Hepatocyte (in vitro differentiated cells): ENCODE measurements around the gene TBCK. TPM values are rescaled to one million over a fixed set of nuclear protein-coding genes. Genes with fewer than 3 reads are reported as not detected.

Source experiments
- DNase-seq: peaks from one replicate; pipeline ENCODE4 v3.0.0-alpha.2; 2016; ENCODE audit warnings: low spot score
- H2AFZ ChIP-seq: fragments of 200-600 bp; sonication (generic); 2 replicates; pipeline ENCODE4 v1.6.0; 2016; ENCODE audit warnings: antibody characterized with exemption, mild to moderate bottlenecking
- H3K27ac ChIP-seq: fragments of 200-600 bp; sonication (generic); 2 replicates; pipeline ENCODE4 v1.5.1; 2016; ENCODE audit warnings: mild to moderate bottlenecking
- H3K27me3 ChIP-seq: fragments of 200-600 bp; sonication (generic); 2 replicates; pipeline ENCODE4 v1.6.1; 2016
- H3K36me3 ChIP-seq: fragments of 200-600 bp; sonication (generic); replicated peaks from 2 replicates; pipeline ENCODE4 v1.5.1; 2016; ENCODE audit warnings: low read depth; ENCODE audit not compliant: insufficient read depth
- H3K4me1 ChIP-seq: fragments of 200-600 bp; sonication (generic); 2 replicates; pipeline ENCODE4 v1.5.1; 2016; ENCODE audit warnings: mild to moderate bottlenecking, moderate library complexity; ENCODE audit not compliant: insufficient read depth
- H3K4me2 ChIP-seq: fragments of 200-600 bp; sonication (generic); 2 replicates; pipeline ENCODE4 v1.6.0; 2016
- H3K4me3 ChIP-seq: fragments of 200-600 bp; sonication (generic); 2 replicates; pipeline ENCODE4 v1.5.1; 2016; ENCODE audit warnings: mild to moderate bottlenecking
- H3K79me2 ChIP-seq: fragments of 200-600 bp; sonication (generic); 2 replicates; pipeline ENCODE4 v1.6.0; 2017; ENCODE audit warnings: mild to moderate bottlenecking
- H3K9me2 ChIP-seq: fragments of 200-600 bp; sonication (generic); replicated peaks from 2 replicates; pipeline ENCODE4 v1.6.0; 2017; ENCODE audit warnings: mild to moderate bottlenecking; ENCODE audit not compliant: insufficient read depth
- H3K9me3 ChIP-seq: fragments of 200-600 bp; sonication (generic); 2 replicates; pipeline ENCODE4 v1.5.1; 2016; ENCODE audit warnings: low read depth, mild to moderate bottlenecking
- H4K20me1 ChIP-seq: fragments of 200-600 bp; sonication (generic); 2 replicates; pipeline ENCODE4 v1.6.0; 2016; ENCODE audit warnings: mild to moderate bottlenecking; ENCODE audit not compliant: insufficient read depth, poor library complexity, severe bottlenecking
- EZH2 ChIP-seq: fragments of 200-600 bp; sonication (generic); IDR thresholded peaks from 2 replicates; pipeline ENCODE4 v1.6.1; 2016; ENCODE audit warnings: antibody characterized with exemption, mild to moderate bottlenecking, borderline replicate concordance
- EZH2phosphoT487 ChIP-seq: fragments of 200-600 bp; sonication (generic); IDR thresholded peaks from one replicate; pipeline ENCODE4 v1.6.1; 2018; ENCODE audit warnings: antibody characterized with exemption, mild to moderate bottlenecking, low read depth, moderate library complexity; ENCODE audit not compliant: unreplicated experiment, severe bottlenecking
- WGBS: methylation state at CpG from one replicate; pipeline ENCODE4 v1.1.6; 2016; ENCODE audit warnings: low lambda C conversion rate; ENCODE audit errors: missing lambda C conversion rate; 5-methylcytosine and 5-hydroxymethylcytosine counted together
- polyA plus RNA-seq: library from polyadenylated mRNA; unstranded; fragments of >200 nt; fragmentation: Nextera tagmentation; extraction: Ambion mirVana; gene quantifications from 2 replicates; pipeline ENCODE4 v1.2.1, GENCODE V29; 2016
- total RNA-seq: library from RNA; depleted of rRNA; stranded (reverse); fragments of >200 nt; gene quantifications from 2 replicates; pipeline ENCODE4 v1.2.3, GENCODE V29; 2014
- TF ChIP-seq, protein P1 (sequence below): fragments of 200-600 bp; sonication (generic); IDR thresholded peaks from 2 replicates; pipeline ENCODE4 v1.5.1; 2016; ENCODE audit warnings: antibody characterized with exemption, mild to moderate bottlenecking; ENCODE audit not compliant: poor library complexity

The TBCK gene
- total and polyA plus RNA-seq, 2 experiments from 2014 or later = 19.8 to 49.7 TPM

DNA sequence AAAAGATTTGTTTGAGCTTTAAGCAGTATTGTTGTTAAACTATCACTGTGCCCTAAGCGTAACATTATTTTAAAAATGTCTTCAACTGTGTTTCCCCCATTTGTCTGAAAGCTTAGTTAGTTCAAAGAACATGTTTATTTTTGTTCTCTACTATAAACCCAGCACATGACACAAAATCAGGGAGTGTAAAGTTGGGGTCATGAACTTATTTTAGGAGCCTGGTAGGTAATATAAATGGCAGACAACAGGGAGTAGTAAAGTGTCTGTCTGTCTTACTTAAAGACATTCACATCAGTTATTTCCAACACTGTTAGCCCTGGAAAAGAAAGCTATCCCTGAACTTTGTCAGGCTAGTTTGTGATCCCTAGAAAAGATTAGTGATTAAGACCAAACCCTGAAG is 4.2 kb upstream of the TBCK start:
- TF ChIP-seq EZH2 = no peak
- TF ChIP-seq EZH2phosphoT487 = no peak
- TF ChIP-seq, protein P1, sequence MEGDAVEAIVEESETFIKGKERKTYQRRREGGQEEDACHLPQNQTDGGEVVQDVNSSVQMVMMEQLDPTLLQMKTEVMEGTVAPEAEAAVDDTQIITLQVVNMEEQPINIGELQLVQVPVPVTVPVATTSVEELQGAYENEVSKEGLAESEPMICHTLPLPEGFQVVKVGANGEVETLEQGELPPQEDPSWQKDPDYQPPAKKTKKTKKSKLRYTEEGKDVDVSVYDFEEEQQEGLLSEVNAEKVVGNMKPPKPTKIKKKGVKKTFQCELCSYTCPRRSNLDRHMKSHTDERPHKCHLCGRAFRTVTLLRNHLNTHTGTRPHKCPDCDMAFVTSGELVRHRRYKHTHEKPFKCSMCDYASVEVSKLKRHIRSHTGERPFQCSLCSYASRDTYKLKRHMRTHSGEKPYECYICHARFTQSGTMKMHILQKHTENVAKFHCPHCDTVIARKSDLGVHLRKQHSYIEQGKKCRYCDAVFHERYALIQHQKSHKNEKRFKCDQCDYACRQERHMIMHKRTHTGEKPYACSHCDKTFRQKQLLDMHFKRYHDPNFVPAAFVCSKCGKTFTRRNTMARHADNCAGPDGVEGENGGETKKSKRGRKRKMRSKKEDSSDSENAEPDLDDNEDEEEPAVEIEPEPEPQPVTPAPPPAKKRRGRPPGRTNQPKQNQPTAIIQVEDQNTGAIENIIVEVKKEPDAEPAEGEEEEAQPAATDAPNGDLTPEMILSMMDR = no peak
- peak overlapping the region; percentile 89 for H3K4me2 ChIP-seq

GRCh38 chr4:106318511-106318910 is 2.5 kb upstream of the TBCK start:
- no peak for DNase-seq
- Histone ChIP-seq H3K27me3 (no peaks in the 10 kb centered on the region), H2AFZ (no peak overlapping the region), H3K79me2 (peaks cover 78% of the 10 kb centered on the region), H3K9me3 (no peaks in the 10 kb centered on the region), H3K4me1 (peaks cover 10% of the 10 kb centered on the region), H3K9me2 (no peaks in the 10 kb centered on the region), H3K27ac (no peak overlapping the region), H4K20me1 (peaks cover 2% of the 10 kb centered on the region), H3K36me3 (no peaks in the 10 kb centered on the region), H3K4me3 (no peak overlapping the region), H3K4me2 (peak overlapping the region; percentile 89)
- TF ChIP-seq EZH2 (no peak), EZH2phosphoT487 (no peak)
- TF ChIP-seq, protein P1 = no peak

More for the DNA sequence above, 4.2 kb upstream of the TBCK start:
- no peaks in the 10 kb centered on the region for H3K9me3 ChIP-seq
- no peaks in the 10 kb centered on the region for H3K9me2 ChIP-seq
- 83% methylated on average over 1 of the region's 1 CpG for WGBS
- H4K20me1 ChIP-seq = peaks cover 2% of the 10 kb centered on the region
- H3K27me3 ChIP-seq = no peaks in the 10 kb centered on the region
- peaks cover 6% of the 10 kb centered on the region for H3K4me1 ChIP-seq
- no peak for DNase-seq
- no peak overlapping the region for H3K4me3 ChIP-seq
- H3K79me2 ChIP-seq = peaks cover 74% of the 10 kb centered on the region
- no peaks in the 10 kb centered on the region for H3K36me3 ChIP-seq
- H3K27ac ChIP-seq = peak overlapping the region; percentile 2
- no peak overlapping the region for H2AFZ ChIP-seq

GRCh38 chr4:106317815-106318214 is 1.8 kb upstream of the TBCK start:
- 73% methylated on average over 1 of the region's 1 CpG for WGBS
- peaks cover 78% of the 10 kb centered on the region for H3K79me2 ChIP-seq
- H3K27ac ChIP-seq = peak overlapping the region; percentile 99
- DNase-seq = no peak
- H3K9me3 ChIP-seq = no peaks in the 10 kb centered on the region
- H3K4me1 ChIP-seq = peaks cover 10% of the 10 kb centered on the region
- TF ChIP-seq EZH2 = no peak
- TF ChIP-seq, protein P1 = no peak
- TF ChIP-seq EZH2phosphoT487 = no peak
- no peaks in the 10 kb centered on the region for H3K9me2 ChIP-seq
- no peaks in the 10 kb centered on the region for H3K27me3 ChIP-seq
- H3K4me3 ChIP-seq = peak overlapping the region; percentile 74
- no peaks in the 10 kb centered on the region for H3K36me3 ChIP-seq
- no peak overlapping the region for H2AFZ ChIP-seq
- H4K20me1 ChIP-seq = peaks cover 2% of the 10 kb centered on the region
- peak overlapping the region; percentile 89 for H3K4me2 ChIP-seq
